Stimulated activated CD8-positive, alpha-beta memory T cell treated with anti-CD3 and anti-CD28 coated beads, Interleukin-7, amount 100 ng/mL, for 4 hours (primary cell): ENCODE results near the gene GDPD4.

Experiments used
- DNase-seq, 2 donors: peaks; one replicate each; pipeline ENCODE4 v3.0.0-alpha.2; 2020; ENCODE audit warnings: low read depth in 2 of 2

Gene GDPD4

GRCh38 chr11:77299528-77299993 lies 1.9 kb downstream of the GDPD4 start:
- no peak for DNase-seq

GRCh38 chr11:77294040-77294439 lies 7.4 kb downstream of the GDPD4 start:
- DNase-seq: no peak

GRCh38 chr11:77289737-77290136 lies 11.7 kb downstream of the GDPD4 start:
- no peak for DNase-seq

GRCh38 chr11:77287615-77288273 lies 13.7 kb downstream of the GDPD4 start:
- no peak for DNase-seq

GRCh38 chr11:77287136-77287535 lies 14.3 kb downstream of the GDPD4 start:
- no peak for DNase-seq

GRCh38 chr11:77284476-77285468 lies 16.7 kb downstream of the GDPD4 start:
- no peak for DNase-seq

GRCh38 chr11:77283101-77283500 lies 18.4 kb downstream of the GDPD4 start:
- no peak for DNase-seq

GRCh38 chr11:77278595-77279506 lies 22.6 kb downstream of the GDPD4 start:
- DNase-seq: no peak

GRCh38 chr11:77276271-77276670 lies 25.2 kb downstream of the GDPD4 start:
- DNase-seq: no peak

- DNase-seq: no peak
These were observed 30.6 kb downstream of the GDPD4 start for GRCh38 chr11:77270921-77271320.

- DNase-seq: no peak
These were observed 31.9 kb downstream of the GDPD4 start for GRCh38 chr11:77269484-77270123.

GRCh38 chr11:77267962-77268361 lies 33.5 kb downstream of the GDPD4 start:
- no peak for DNase-seq

- no peak for DNase-seq
These were observed 34.7 kb downstream of the GDPD4 start for GRCh38 chr11:77266766-77267165.

- no peak for DNase-seq
These were observed 38.7 kb downstream of the GDPD4 start for GRCh38 chr11:77262803-77263202.

- no peak for DNase-seq
These were observed 41.8 kb downstream of the GDPD4 start for GRCh38 chr11:77259641-77260040.

- DNase-seq: no peak
These were observed 47.8 kb downstream of the GDPD4 start for GRCh38 chr11:77253690-77254089.

- DNase-seq: no peak
These were observed 48.8 kb downstream of the GDPD4 start for GRCh38 chr11:77252555-77253270.

GRCh38 chr11:77250881-77251640 lies 50.4 kb downstream of the GDPD4 start:
- no peak for DNase-seq

- DNase-seq: no peak
These were observed 52.1 kb downstream of the GDPD4 start for GRCh38 chr11:77249427-77249826.
